Stimulated activated CD8-positive, alpha-beta memory T cell treated with anti-CD3 and anti-CD28 coated beads, Interleukin-15, amount 100 ng/mL, for 24 hours (primary cell): ENCODE results near the gene CAMK2B.

Source experiments
- DNase-seq: peaks from one replicate; pipeline ENCODE4 v3.0.0-alpha.2; 2020; ENCODE audit warnings: low read depth

The CAMK2B gene

GRCh38 chr7:44325201-44325671 lies at the start of gene CAMK2B:
CAMK2B (minus strand) TSS chr7:44325594; CDS start chr7:44325421, 173 bp downstream.
- no peak for DNase-seq

GRCh38 chr7:44374007-44374763 lies 48.8 kb upstream of the CAMK2B start:
- DNase-seq, result no peak

GRCh38 chr7:44373418-44373740 lies 48.0 kb upstream of the CAMK2B start:
- DNase-seq, result no peak

GRCh38 chr7:44372560-44373417 lies 47.4 kb upstream of the CAMK2B start:
- no peak for DNase-seq

GRCh38 chr7:44368885-44369284 lies 43.5 kb upstream of the CAMK2B start:
- no peak for DNase-seq

- no peak for DNase-seq
These were observed 43.1 kb upstream of the CAMK2B start for GRCh38 chr7:44368455-44368854.

- DNase-seq, result no peak
These were observed 42.2 kb upstream of the CAMK2B start for GRCh38 chr7:44367475-44368043.

GRCh38 chr7:44366986-44367385 lies 41.6 kb upstream of the CAMK2B start:
- DNase-seq, result no peak

- DNase-seq, result no peak
These were observed 28.3 kb upstream of the CAMK2B start for GRCh38 chr7:44353668-44354067.

- no peak for DNase-seq
These were observed 23.7 kb upstream of the CAMK2B start for GRCh38 chr7:44348851-44349781.

- DNase-seq, result no peak
These were observed 22.9 kb upstream of the CAMK2B start for GRCh38 chr7:44348300-44348699.

GRCh38 chr7:44347546-44348114 lies 22.2 kb upstream of the CAMK2B start:
- no peak for DNase-seq

- no peak for DNase-seq
These were observed 20.7 kb upstream of the CAMK2B start for GRCh38 chr7:44346063-44346462.

GRCh38 chr7:44341401-44341800 lies 16.0 kb upstream of the CAMK2B start:
- no peak for DNase-seq

GRCh38 chr7:44338600-44338999 lies 13.2 kb upstream of the CAMK2B start:
- DNase-seq, result no peak

GRCh38 chr7:44336491-44336890 lies 11.1 kb upstream of the CAMK2B start:
- DNase-seq, result no peak

GRCh38 chr7:44335184-44335583 lies 9.8 kb upstream of the CAMK2B start:
- no peak for DNase-seq

GRCh38 chr7:44334734-44335097 lies 9.3 kb upstream of the CAMK2B start:
- DNase-seq, result no peak

GRCh38 chr7:44333911-44334733 lies 8.7 kb upstream of the CAMK2B start:
- no peak for DNase-seq

- DNase-seq, result no peak
These were observed 6.3 kb upstream of the CAMK2B start for GRCh38 chr7:44331682-44332081.

GRCh38 chr7:44330331-44330730 lies 4.9 kb upstream of the CAMK2B start:
- no peak for DNase-seq
